Esophagus squamous epithelium (tissue), 5 donors: ENCODE results near the gene TMEM272. TPM values are rescaled to one million over a fixed set of nuclear protein-coding genes. Genes with fewer than 3 reads are reported as not detected.
A peak's percentile ranks its signal among the peaks of the same experiment; 100 is the strongest.

Source experiments
- DNase-seq: peaks from one replicate; lab custom pipeline; 2025; lab: John Stamatoyannopoulos, UW
- H3K27ac ChIP-seq, 4 donors: fragments of 200-600 bp; sonication (generic); one replicate each; pipeline ENCODE4 v1.5.1; 2016 to 2019; ENCODE audit warnings: mild to moderate bottlenecking in 1 of 4
- H3K27me3 ChIP-seq, 4 donors: fragments of 200-600 bp; sonication (generic); 1 replicate in 3 of 4; 2 replicates in 1 of 4; pipeline versions ENCODE4 v1.5.1 to v1.6.0; 2017 to 2021; ENCODE audit warnings: antibody characterized with exemption in 1 of 4
- H3K36me3 ChIP-seq, 3 donors: fragments of 200-600 bp; sonication (generic); one replicate each; pipeline ENCODE4 v1.5.1; 2016 to 2019
- H3K4me1 ChIP-seq, 3 donors: fragments of 200-600 bp; sonication (generic); one replicate each; pipeline ENCODE4 v1.5.1; 2017 to 2019
- H3K4me3 ChIP-seq, 4 donors: fragments of 200-600 bp; sonication (generic); 1 replicate in 3 of 4; 2 replicates in 1 of 4; pipeline ENCODE4 v1.5.1; 2016 to 2019; ENCODE audit warnings: mild to moderate bottlenecking in 2 of 4, moderate library complexity in 1 of 4
- H3K9me3 ChIP-seq, 3 donors: fragments of 200-600 bp; sonication (generic); one replicate each; pipeline ENCODE4 v1.5.1; 2016 to 2019
- POLR2A ChIP-seq, 4 donors: fragments of 450-650 bp; IDR thresholded peaks; one replicate each; pipeline ENCODE4 v1.6.1; 2017; ENCODE audit warnings: antibody characterized with exemption in 4 of 4, mild to moderate bottlenecking in 4 of 4, moderate library complexity in 3 of 4
- WGBS, 2 donors: methylation state at CpG; one replicate each; pipeline ENCODE4 v1.1.5; 2018; 5-methylcytosine and 5-hydroxymethylcytosine counted together
- intact Hi-C: fragments of 100-400 bp; cut with DNase I; formaldehyde crosslinking; loops from one replicate; pipeline ENCODE4 v1.15.0; 2022
- total RNA-seq, 4 donors: library from RNA; depleted of rRNA; stranded (reverse); fragments of >200 nt; gene quantifications; one replicate each; pipeline ENCODE4 v1.1.0, GENCODE V29; 2016
- TF ChIP-seq, protein P1 (sequence below), 6 experiments: fragments of 450-650 bp in 4 of 6; fragments of 200-600 bp in 2 of 6; sonication (generic) in 2 of 6; IDR thresholded peaks; one replicate each; pipeline ENCODE4 v1.5.1; 2016 to 2019; ENCODE audit warnings: antibody characterized with exemption in 6 of 6, mild to moderate bottlenecking in 4 of 6, moderate library complexity in 4 of 6
- donor health status: DM: yes; HTN: yes; CAD: no.

Gene TMEM272
- total RNA-seq, 4 donors from 2014 or later = not detected

DNA sequence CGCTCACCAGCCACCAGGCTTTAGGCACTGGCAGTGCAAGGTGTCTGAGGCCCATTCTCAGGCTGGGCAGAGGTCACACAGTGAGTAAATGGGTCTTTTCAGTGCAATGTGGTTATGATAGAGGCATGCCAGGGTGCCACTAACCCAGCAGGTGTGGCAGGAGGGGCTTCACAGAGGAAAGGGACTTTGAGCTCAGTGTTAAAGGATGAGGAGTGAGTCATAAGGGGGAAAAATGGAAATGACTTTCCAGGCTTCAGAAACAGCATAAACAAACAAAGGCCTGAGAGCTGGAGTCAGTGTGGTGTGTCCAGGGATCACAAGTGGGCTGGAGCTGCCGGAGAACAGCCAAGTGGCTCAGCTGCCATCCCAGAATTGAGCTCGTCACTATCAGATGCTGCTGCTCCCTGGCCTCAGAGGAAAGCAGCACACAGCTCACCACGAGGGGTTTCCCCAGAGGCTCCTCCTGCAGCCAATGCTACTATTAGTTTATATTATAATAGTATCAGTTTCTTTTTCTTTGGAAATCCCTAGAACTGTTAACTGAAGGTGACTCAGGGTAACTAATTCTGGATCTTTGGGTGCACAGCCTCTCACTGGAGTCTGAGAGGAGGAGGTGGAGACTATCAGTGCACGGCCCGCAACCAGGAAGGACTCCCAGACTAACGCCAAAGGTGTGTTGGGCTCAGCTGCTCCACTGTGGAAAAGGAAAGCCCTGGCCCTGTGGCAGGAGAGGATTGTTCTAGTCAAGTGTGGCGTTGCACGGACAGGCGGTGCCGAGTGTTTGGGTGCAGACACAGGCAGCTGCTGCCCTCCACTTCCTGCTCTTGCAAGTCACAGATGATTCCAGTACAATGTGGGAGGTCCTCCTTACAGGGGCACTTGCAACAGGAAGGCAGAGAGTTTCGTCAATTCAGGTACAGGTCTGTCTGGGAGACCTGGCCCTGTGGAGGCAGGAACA lies 80.5 kb downstream of the TMEM272 start:
- H3K27ac ChIP-seq = peak overlapping the region; percentile 36 to 84 (median 67)

DNA sequence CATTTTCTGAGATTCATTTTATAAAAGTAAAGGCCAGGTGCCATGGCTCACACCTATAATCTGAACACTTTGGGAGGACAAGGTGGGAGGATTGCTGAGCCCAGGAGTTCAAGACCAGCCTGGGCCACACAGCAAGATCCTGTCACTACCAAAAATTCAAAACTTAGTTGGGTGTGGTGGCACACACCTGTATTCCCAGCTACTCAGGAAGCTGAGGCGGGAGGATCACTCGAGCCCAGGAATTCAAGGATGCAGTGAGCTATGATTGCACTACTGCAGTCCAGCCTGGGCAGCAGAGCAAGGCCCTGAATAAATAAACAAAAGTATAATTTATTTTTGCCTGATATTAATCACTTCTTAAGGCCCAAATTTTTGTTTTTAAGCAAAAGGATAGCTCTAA lies 81.5 kb downstream of the TMEM272 start:
- H3K9me3 ChIP-seq = no peaks in the 10 kb centered on the region
- H3K4me1 ChIP-seq = peaks cover 0 to 17% (median 12%) of the 10 kb centered on the region in 3 donors
- no peak for TF ChIP-seq POLR2A (IDR thresholded peaks at IDR 0.05)
- TF ChIP-seq, protein P1, sequence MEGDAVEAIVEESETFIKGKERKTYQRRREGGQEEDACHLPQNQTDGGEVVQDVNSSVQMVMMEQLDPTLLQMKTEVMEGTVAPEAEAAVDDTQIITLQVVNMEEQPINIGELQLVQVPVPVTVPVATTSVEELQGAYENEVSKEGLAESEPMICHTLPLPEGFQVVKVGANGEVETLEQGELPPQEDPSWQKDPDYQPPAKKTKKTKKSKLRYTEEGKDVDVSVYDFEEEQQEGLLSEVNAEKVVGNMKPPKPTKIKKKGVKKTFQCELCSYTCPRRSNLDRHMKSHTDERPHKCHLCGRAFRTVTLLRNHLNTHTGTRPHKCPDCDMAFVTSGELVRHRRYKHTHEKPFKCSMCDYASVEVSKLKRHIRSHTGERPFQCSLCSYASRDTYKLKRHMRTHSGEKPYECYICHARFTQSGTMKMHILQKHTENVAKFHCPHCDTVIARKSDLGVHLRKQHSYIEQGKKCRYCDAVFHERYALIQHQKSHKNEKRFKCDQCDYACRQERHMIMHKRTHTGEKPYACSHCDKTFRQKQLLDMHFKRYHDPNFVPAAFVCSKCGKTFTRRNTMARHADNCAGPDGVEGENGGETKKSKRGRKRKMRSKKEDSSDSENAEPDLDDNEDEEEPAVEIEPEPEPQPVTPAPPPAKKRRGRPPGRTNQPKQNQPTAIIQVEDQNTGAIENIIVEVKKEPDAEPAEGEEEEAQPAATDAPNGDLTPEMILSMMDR (IDR thresholded peaks at IDR 0.05) = no peak
- no peaks in the 10 kb centered on the region for H3K27me3 ChIP-seq
- H3K27ac ChIP-seq = peak overlapping the region in 2 of 4 donors; percentile 5 to 75
- 67 to 83% methylated on average over 2 of the region's 2 CpGs for WGBS, 2 donors
- H3K4me3 ChIP-seq = no peak overlapping the region
- intact Hi-C loops = no loop called here
- DNase-seq = no peak
- peaks cover 0 to 97% (median 0%) of the 10 kb centered on the region in 3 donors for H3K36me3 ChIP-seq

More for the DNA sequence above, 80.5 kb downstream of the TMEM272 start:
- Histone ChIP-seq H3K36me3 (peaks cover 0 to 88% (median 0%) of the 10 kb centered on the region in 3 donors), H3K9me3 (no peaks in the 10 kb centered on the region), H3K4me1 (peaks cover 0 to 26% (median 18%) of the 10 kb centered on the region in 3 donors), H3K4me3 (peak overlapping the region in 1 of 4 donors; percentile 46), H3K27me3 (no peaks in the 10 kb centered on the region)
- 36 to 63% methylated on average over 6 to 10 of the region's 12 CpGs for WGBS, 2 donors
- DNase-seq = peak; percentile 10
- TF ChIP-seq POLR2A (IDR thresholded peaks at IDR 0.05) = no peak
- TF ChIP-seq, protein P1 (IDR thresholded peaks at IDR 0.05) = no peak
- intact Hi-C loops = no loop called here

Other genes with a start within 250 kb of the TMEM272 start
- gene DHRS12, start 41.0 kb downstream of the TMEM272 start, total RNA-seq = 10 to 100 TPM in 1 of 4 donors, 1 to 10 TPM in 3; 4.7 to 11.3 (median 7.9) TPM
- not detected for gene CCDC70, start 16.8 kb upstream of the TMEM272 start, total RNA-seq
- 1 to 10 TPM in 3 of 4 donors, under 1 TPM in 1; 0.99 to 3.6 (median 2.6) TPM for gene ATP7B, start 166.3 kb upstream of the TMEM272 start, total RNA-seq
- 10 to 100 TPM; 10.7 to 21.2 (median 14.4) TPM for gene ALG11, start 167.2 kb upstream of the TMEM272 start, total RNA-seq
- gene UTP14C, start 179.5 kb upstream of the TMEM272 start, total RNA-seq = 10 to 100 TPM in 1 of 4 donors, 1 to 10 TPM in 3; 6.3 to 11.8 (median 8.5) TPM